Activated T-helper 2 cell treated with anti-CD3 and anti-CD28 coated beads, Interferon-gamma antibody, Interleukin-2, Interleukin-4, amounts not matched to agents 10 μg/mL and 5 μg/mL and 100 μg/mL, durations not matched to agents 14 hours and 24 hours and 36 hours (primary cell): Measurements from ENCODE around the gene CD300E. TPM values are rescaled to one million over a fixed set of nuclear protein-coding genes. Genes with fewer than 3 reads are reported as not detected.
"Not testable (repeated sequence)": the region's sequence is repeated elsewhere in the genome, so short reads cannot be mapped to it uniquely, and the experiment has no call there.

Experiments used
- DNase-seq: peaks from one replicate; pipeline ENCODE4 v3.0.0; 2021; ENCODE audit warnings: low spot score
- H3K27ac Mint-ChIP-seq: one replicate; pipeline ENCODE4 v1.8.0; 2021; ENCODE audit warnings: mixed read lengths
- H3K27me3 Mint-ChIP-seq: one replicate; pipeline ENCODE4 v1.8.0; 2021; ENCODE audit warnings: low read depth, mixed read lengths
- H3K36me3 Mint-ChIP-seq: one replicate; pipeline ENCODE4 v1.8.0; 2021; ENCODE audit warnings: low read depth, mixed read lengths
- H3K4me1 Mint-ChIP-seq: one replicate; pipeline ENCODE4 v1.8.0; 2021; ENCODE audit warnings: low read depth, mixed read lengths
- H3K4me3 Mint-ChIP-seq: one replicate; pipeline ENCODE4 v1.8.0; 2021; ENCODE audit warnings: low read depth, mild to moderate bottlenecking, moderate library complexity, mixed read lengths
- H3K9me3 Mint-ChIP-seq: one replicate; pipeline ENCODE4 v1.8.0; 2021; ENCODE audit warnings: mixed read lengths
- intact Hi-C: fragments of 100-400 bp; cut with micrococcal nuclease; formaldehyde crosslinking; loops from one replicate; pipeline ENCODE4 v1.15.1; 2023
- total RNA-seq: library from RNA; stranded (reverse); gene quantifications from 2 replicates; pipeline ENCODE4 v1.2.3, GENCODE V29; 2022

CD300E gene
- total RNA-seq, 1 donor from 2014 or later = not detected

GRCh38 chr17:74643826-74644225 lies 20.3 kb upstream of the CD300E start:
- peaks cover 15% of the 10 kb centered on the region for H3K4me1 Mint-ChIP-seq
- H3K36me3 Mint-ChIP-seq = no peaks in the 10 kb centered on the region
- H3K9me3 Mint-ChIP-seq = no peaks in the 10 kb centered on the region
- no peak overlapping the region for H3K27ac Mint-ChIP-seq
- intact Hi-C loops = loop anchor here (10.0 kb wide), 1 partner anchor 79 kb away; the partner anchor contains the start of gene CD300H
- peaks cover 43% of the 10 kb centered on the region for H3K27me3 Mint-ChIP-seq
- no peak for DNase-seq
- no peak overlapping the region for H3K4me3 Mint-ChIP-seq

DNA sequence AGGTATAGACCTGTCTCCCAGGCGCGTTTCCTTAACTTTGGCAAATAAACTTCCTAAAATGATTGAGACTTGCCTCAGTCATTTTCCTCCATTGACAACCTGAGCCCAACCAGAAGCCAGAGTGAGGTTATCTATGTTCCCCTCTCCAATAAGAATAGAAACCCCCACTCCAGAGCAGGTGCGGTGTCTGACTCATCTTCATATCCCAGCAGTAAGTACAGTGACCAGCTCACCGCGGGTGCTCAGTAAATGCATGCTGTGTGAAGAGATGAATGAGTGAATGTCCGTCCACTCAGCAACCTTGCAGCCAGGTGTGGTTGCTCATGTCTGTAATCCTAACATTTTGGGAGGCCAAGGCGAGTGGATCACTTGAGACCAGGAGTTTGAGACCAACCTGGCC lies 19.5 kb upstream of the CD300E start:
- DNase-seq = no peak
- intact Hi-C loops = loop anchor here (10.0 kb wide), 1 partner anchor 78 kb away; the partner anchor contains the start of gene CD300H
- Mint-ChIP-seq H3K27ac (no peak overlapping the region), H3K27me3 (peaks cover 49% of the 10 kb centered on the region), H3K4me3 (no peak overlapping the region), H3K36me3 (no peaks in the 10 kb centered on the region), H3K9me3 (no peaks in the 10 kb centered on the region), H3K4me1 (peaks cover 15% of the 10 kb centered on the region)

DNA sequence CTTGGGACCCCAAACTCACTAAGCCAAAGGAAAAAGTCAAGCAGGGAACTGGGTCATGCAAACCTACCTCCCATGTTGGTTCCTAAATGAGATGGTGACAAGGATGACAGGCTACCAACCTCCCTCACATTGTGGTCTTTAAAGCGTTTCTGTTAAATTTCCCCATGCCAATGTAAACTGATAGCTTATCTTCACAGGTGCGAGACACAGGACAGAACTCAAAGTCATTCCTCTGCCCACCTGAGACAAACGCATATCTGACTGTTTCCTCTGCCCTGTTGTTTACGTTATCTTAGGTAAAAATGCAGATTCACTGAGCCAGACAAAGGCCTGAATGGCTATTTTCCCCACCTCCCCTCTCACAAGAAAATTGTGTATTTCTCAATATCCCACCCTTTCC lies 19.0 kb upstream of the CD300E start:
- intact Hi-C loops = loop anchor here (10.0 kb wide), 1 partner anchor 78 kb away; the partner anchor contains the start of gene CD300H
- Mint-ChIP-seq H3K36me3 (no peaks in the 10 kb centered on the region), H3K4me1 (peaks cover 15% of the 10 kb centered on the region), H3K9me3 (no peaks in the 10 kb centered on the region), H3K27me3 (peaks cover 53% of the 10 kb centered on the region), H3K27ac (no peak overlapping the region), H3K4me3 (no peak overlapping the region)
- DNase-seq = no peak

- intact Hi-C loops = loop anchor here (10.0 kb wide), 1 partner anchor 77 kb away; the partner anchor contains the start of gene CD300H
- no peak overlapping the region for H3K4me3 Mint-ChIP-seq
Measured at GRCh38 chr17:74641958-74642298, 18.4 kb upstream of the CD300E start.

DNA sequence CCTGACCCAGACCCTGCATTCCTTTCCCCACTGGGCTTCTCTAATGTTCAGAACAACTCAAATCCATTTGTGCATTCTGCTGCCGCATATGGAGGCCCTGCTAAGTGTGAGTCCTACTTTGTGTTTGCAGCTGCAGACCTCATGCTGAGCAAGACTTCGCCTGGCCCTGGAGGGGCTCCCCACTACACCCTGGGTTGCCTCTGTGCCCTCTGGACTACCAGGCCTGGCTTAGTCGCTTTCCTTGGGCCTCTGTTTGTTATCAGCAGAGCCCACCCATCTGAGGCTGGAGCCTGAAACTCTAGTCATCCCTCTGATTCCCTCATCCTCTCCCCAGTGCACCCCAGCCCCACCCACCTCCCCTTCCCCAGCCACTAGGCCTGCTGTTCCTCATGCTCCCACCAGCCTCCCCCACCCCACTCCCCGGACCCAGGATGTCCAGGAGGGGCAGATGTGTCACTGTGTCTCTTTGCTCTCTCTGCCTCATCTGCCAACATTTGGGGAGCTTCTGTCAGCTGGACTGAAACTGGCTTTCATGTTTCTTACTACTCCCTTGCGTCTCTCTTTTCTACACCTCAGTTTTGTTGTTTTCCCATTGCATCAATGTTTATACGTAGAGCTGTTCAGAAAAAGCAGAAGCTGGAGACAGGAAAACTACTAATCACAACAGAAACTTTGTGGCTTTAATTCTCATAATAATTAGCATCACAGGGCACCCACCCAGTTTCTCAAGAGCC lies 17.9 kb upstream of the CD300E start:
- Mint-ChIP-seq H3K27me3 (peaks cover 55% of the 10 kb centered on the region), H3K36me3 (no peaks in the 10 kb centered on the region), H3K9me3 (no peaks in the 10 kb centered on the region), H3K4me3 (no peak overlapping the region), H3K27ac (no peak overlapping the region), H3K4me1 (peaks cover 15% of the 10 kb centered on the region)
- no peak for DNase-seq
- intact Hi-C loops = loop anchor here (10.0 kb wide), 1 partner anchor 77 kb away; the partner anchor contains the start of gene CD300H

More at GRCh38 chr17:74641958-74642298, 18.4 kb upstream of the CD300E start:
- Mint-ChIP-seq H3K36me3 (no peaks in the 10 kb centered on the region), H3K9me3 (no peaks in the 10 kb centered on the region), H3K4me1 (peaks cover 15% of the 10 kb centered on the region), H3K27me3 (peaks cover 56% of the 10 kb centered on the region), H3K27ac (no peak overlapping the region)
- DNase-seq = no peak

DNA sequence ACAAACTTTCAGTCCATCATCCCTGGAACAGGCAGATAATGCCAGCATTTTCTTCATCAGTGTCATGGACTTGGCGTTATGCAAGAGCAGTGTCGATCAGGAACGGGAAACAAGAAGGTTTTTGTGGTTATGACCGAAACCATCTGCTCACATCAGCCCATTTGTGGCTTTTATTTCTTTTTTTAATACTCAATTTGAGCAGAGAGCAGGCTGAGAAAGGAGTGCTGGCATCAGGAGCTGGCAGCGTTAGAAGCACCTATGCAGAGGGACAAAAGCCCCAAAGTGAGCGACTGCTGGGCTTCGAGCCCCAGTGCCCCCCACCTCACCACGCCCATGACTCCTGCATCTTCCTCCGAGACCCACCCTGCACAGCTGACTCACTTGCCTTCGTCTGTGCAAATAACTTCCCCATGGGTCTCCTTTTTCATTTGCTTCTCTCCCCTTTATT lies 16.2 kb upstream of the CD300E start:
- no peak overlapping the region for H3K4me3 Mint-ChIP-seq
- H3K36me3 Mint-ChIP-seq = no peaks in the 10 kb centered on the region
- no peak for DNase-seq
- H3K4me1 Mint-ChIP-seq = peaks cover 15% of the 10 kb centered on the region
- H3K27me3 Mint-ChIP-seq = peaks cover 47% of the 10 kb centered on the region
- intact Hi-C loops = loop anchor here (10.0 kb wide), 1 partner anchor 75 kb away; the partner anchor contains the start of gene CD300H
- H3K9me3 Mint-ChIP-seq = no peaks in the 10 kb centered on the region
- H3K27ac Mint-ChIP-seq = no peak overlapping the region

- Mint-ChIP-seq H3K36me3 (no peaks in the 10 kb centered on the region), H3K27me3 (peaks cover 37% of the 10 kb centered on the region), H3K27ac (no peak overlapping the region), H3K9me3 (no peaks in the 10 kb centered on the region), H3K4me1 (peaks cover 15% of the 10 kb centered on the region), H3K4me3 (no peak overlapping the region)
- intact Hi-C loops = no loop called here
- no peak for DNase-seq
Measured at GRCh38 chr17:74637926-74638325, 14.4 kb upstream of the CD300E start.

DNA sequence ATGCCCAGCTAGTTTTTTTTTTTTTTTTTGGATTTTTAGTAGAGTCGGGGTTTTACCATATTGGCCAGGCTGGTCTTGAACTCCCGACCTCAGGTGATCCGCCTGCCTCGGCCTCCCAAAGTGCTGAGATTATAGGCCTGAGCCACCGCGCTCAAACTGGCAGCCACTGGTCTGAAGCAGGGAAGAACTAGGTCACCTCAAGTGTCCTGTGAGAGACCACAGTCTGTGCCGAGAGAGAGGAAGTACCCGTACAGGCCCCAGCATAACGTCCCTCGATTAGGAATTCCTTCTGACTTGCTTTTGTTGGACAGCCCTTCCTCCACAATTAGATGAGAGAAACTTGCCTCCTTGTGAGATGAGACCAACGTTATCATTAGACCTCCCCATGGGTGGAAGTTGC lies 13.7 kb upstream of the CD300E start:
- no peak overlapping the region for H3K27ac Mint-ChIP-seq

GRCh38 chr17:74636541-74637085 lies 13.1 kb upstream of the CD300E start:
- DNase-seq, H3K36me3 Mint-ChIP-seq, intact Hi-C loops, H3K27ac Mint-ChIP-seq, H3K9me3 Mint-ChIP-seq, H3K4me3 Mint-ChIP-seq: not testable (repeated sequence)
- Mint-ChIP-seq H3K27me3 (peaks cover 34% of the 10 kb centered on the region), H3K4me1 (peaks cover 17% of the 10 kb centered on the region)

More for the DNA sequence above, 13.7 kb upstream of the CD300E start:
- H3K4me3 Mint-ChIP-seq = no peak overlapping the region
- H3K36me3 Mint-ChIP-seq = no peaks in the 10 kb centered on the region
- no peaks in the 10 kb centered on the region for H3K9me3 Mint-ChIP-seq
- no peak for DNase-seq
- intact Hi-C loops = no loop called here
- H3K4me1 Mint-ChIP-seq = peaks cover 15% of the 10 kb centered on the region
- H3K27me3 Mint-ChIP-seq = peaks cover 34% of the 10 kb centered on the region

DNA sequence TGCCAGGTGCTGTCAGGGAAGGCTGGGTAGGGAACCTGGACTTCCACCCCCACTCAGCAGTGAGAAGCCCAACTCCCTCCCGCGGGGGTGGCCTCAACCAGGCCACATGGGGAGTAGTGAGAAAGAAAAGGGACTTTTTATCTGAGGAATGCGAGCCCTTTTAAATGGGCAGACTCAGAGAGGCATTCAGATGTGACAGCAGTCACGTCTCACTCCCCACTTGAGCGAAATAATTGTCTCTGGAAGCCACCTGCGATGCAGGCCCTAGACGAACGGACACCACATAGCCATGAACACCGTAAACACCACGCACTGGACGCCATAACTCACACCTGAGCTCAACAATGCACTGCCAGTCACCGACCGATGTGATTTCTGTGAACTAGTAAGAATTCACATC lies 11.9 kb upstream of the CD300E start:
- Mint-ChIP-seq H3K27me3 (peaks cover 37% of the 10 kb centered on the region), H3K4me1 (peaks cover 16% of the 10 kb centered on the region), H3K36me3 (no peaks in the 10 kb centered on the region), H3K9me3 (no peaks in the 10 kb centered on the region), H3K4me3 (no peak overlapping the region), H3K27ac (no peak overlapping the region)
- intact Hi-C loops = no loop called here
- no peak for DNase-seq

GRCh38 chr17:74633326-74633725 lies 9.8 kb upstream of the CD300E start:
- H3K4me1 Mint-ChIP-seq = peaks cover 5% of the 10 kb centered on the region
- no peak for DNase-seq
- H3K36me3 Mint-ChIP-seq = no peaks in the 10 kb centered on the region
- peaks cover 41% of the 10 kb centered on the region for H3K27me3 Mint-ChIP-seq
- no peak overlapping the region for H3K4me3 Mint-ChIP-seq
- intact Hi-C loops = no loop called here
- H3K27ac Mint-ChIP-seq = no peak overlapping the region
- no peaks in the 10 kb centered on the region for H3K9me3 Mint-ChIP-seq

DNA sequence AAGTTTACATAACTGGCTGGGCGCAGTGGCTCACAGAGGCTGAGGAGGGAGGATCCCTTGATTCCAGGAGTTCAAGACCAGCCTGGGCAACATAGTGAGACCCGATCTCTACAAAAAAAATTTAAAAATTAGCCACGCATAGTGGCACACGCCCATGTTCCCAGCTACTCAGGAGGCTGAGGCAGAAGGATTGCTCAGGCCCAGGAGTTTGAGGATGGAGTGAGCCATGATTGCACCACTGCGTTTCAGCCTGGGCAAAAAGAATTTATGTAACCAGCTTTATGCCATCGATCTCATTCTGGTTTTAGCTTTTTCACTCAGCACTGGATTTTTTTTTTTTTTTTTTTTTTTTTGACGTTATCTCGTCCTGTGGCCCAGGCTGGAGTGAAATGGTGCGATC lies 9.1 kb upstream of the CD300E start:
- H3K9me3 Mint-ChIP-seq = no peaks in the 10 kb centered on the region
- H3K27me3 Mint-ChIP-seq = peaks cover 38% of the 10 kb centered on the region
- no peak overlapping the region for H3K4me3 Mint-ChIP-seq
- intact Hi-C loops = no loop called here
- H3K4me1 Mint-ChIP-seq = peaks cover 5% of the 10 kb centered on the region
- H3K27ac Mint-ChIP-seq = no peak overlapping the region
- H3K36me3 Mint-ChIP-seq = no peaks in the 10 kb centered on the region
- no peak for DNase-seq
